Measurements from ENCODE around the gene SGPP1. TPM values are rescaled to one million over a fixed set of nuclear protein-coding genes. Genes with fewer than 3 reads are reported as not detected.
A peak's percentile ranks its signal among the peaks of the same experiment; 100 is the strongest.
"Not testable (repeated sequence)": the region's sequence is repeated elsewhere in the genome, so short reads cannot be mapped to it uniquely, and the experiment has no call there.

Gene SGPP1
- polyA plus RNA-seq, 1 donor: 29.1 TPM

GRCh38 chr14:63673886-63674497 lies 53.9 kb downstream of the SGPP1 start:
- no peak for DNase-seq

- DNase-seq: no peak
Observed at GRCh38 chr14:63673255-63673654, 54.6 kb downstream of the SGPP1 start.

GRCh38 chr14:63672417-63673180 lies 55.3 kb downstream of the SGPP1 start:
- DNase-seq: peak; percentile 62

DNA sequence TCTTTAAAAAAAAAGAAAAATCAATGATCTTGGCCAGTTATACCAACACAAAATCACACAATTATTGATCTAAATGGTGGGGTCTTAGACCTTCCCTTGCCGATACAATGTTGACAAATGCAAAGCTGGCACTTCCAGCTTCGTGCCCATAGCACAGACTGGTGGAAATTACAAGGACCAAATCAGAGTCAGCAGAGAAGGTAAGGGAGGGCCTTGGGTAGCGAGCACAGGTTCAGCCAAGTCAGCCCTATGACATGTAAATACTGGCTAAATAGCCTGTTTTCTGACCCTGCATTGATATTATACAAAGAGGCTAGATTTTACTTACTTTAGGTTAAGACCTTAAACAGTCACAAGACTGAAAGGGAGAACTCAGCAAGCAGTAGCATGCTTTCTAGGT lies 55.9 kb downstream of the SGPP1 start:
- DNase-seq: no peak

GRCh38 chr14:63670692-63671091 lies 57.2 kb downstream of the SGPP1 start:
- no peak for DNase-seq

GRCh38 chr14:63666335-63666734 lies 61.5 kb downstream of the SGPP1 start:
- DNase-seq: no peak

DNA sequence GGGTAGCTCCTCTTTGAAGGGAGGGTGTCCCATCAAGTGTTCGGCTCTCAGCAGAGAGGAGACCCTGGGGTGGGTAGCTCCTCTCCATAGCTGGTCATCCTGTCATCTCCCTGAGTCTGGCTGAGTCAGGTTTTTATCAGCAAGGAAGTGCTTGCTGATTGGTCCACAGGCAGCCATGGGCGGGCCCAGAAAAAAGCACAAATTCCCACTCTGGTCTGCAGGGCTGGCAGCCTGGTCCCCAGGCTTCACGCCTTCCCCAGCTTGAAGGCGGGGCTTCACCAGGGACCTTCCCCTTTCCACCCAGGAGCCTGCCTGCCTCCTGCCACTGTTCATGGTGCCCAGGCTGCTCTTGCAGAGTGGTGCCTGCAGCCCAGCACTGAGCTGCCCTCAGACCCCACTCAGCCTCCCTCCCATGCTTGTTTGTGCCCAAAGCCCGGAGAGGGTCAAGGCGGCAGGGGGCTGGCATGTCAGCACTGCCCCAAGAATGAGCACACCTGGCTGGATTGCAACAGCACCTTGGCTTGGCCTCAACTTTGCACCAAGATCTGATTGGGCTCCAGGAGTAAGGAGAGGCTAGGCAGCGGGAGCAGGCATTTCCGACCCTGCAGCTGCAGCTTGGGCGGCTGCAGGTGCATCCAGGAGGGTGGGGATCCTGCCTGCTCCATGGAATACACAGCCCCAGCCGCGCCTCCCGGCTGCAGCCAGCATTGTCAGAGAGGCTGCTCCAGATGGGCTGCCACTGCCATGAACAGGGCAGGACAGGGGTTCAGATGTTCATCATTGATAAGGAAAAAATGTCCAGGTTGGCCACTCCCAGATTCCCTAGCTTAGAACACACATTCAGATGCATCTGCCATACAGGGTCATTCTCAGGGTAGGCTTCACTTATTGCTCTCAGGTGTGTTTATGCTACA lies 64.2 kb downstream of the SGPP1 start:
- no peak for DNase-seq

GRCh38 chr14:63662776-63663175 lies 65.1 kb downstream of the SGPP1 start:
- DNase-seq: no peak

DNA sequence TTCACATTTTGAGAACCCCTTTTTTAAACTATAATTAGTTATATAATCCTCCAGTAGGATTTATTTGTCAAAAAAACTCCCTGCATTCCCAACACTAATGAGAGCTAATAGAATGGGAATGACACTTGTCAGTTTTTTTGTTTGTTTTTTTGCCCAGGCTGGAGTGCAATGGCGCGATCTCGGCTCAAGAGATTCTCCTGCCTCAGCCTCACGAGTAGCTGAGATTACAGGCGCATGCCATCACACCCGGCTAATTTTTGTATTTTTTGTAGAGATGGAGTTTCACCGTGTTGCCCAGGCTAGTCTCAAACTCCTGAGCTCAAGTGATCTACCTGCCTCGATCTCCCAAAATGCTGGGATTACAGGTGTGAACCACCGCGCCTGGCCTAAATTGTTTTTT lies 66.0 kb downstream of the SGPP1 start:
- not testable (repeated sequence) for DNase-seq

DNA sequence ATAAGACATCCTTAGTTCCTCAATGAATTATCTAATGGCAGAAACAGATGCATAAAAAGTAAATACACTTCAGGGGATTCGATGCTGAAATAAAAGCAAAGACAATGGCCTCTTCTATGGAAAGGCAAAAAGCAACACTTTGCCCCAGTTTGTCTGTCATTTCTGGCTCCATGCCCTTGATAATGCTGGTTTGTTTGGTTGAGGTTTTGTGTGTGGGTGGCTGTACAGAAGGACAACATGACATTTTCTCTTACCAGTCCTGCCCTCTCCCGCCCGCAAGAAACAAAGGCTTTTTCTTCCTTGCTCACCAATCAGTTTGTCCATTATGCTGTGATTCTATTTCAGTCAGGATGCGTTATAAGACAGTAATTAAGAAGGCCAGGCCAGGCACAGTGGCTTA lies 68.1 kb downstream of the SGPP1 start:
- no peak for DNase-seq

DNA sequence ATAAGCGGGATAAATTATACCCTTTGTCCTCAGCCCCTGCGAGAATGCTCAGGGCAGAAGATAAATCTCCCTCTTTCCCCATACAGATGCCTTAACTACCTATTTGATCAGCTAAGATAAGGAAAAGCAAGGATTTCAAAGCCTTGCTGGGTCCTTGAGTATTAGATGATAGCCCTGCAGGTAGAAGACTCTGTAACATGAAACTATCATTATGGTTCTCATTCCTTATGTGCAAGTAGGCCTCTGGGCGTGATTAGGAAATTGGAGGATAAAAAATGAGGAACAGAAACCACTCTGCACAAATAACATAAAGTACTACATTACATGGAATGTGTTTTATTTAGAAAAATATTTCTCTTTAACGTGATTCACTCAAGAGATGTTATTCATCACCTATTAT lies 71.7 kb downstream of the SGPP1 start:
- no peak for DNase-seq

DNA sequence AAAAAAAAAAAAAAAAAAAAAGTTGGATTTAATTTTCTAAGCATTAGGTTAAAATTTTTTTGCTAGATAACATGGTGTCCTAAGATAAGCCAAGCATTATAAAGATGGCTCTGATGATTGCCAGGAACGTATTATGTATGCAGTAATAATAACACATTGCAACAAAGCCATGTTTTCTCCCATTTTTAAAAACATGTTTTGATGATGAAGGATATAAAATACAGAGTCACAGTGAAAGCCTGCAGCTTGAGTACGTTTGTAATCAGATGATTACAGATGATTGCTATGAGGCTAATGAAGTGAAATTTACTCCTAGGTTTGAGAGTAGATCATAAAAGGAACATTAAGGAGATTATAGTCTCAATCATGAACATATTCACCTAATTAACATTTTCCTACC lies 72.9 kb downstream of the SGPP1 start:
- DNase-seq: no peak

DNA sequence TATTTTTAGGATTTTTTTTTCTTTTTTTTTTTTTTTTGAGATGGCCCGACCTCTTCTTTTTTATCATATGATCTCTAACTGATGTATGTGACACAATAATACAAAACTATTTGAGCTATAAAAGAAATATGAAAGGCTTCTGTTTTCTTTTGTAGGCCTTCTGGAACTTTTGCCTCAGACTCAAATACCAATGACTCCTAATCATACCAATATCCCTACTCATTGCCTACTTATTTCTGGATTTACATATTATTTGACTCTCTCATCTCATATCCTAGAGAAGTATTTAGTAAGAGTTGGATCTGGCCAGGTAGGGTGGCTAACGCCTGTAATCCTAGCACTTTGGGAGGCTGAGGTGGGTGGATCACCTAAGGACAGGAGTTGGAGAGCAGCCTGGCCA lies 73.5 kb downstream of the SGPP1 start:
- no peak for DNase-seq

DNA sequence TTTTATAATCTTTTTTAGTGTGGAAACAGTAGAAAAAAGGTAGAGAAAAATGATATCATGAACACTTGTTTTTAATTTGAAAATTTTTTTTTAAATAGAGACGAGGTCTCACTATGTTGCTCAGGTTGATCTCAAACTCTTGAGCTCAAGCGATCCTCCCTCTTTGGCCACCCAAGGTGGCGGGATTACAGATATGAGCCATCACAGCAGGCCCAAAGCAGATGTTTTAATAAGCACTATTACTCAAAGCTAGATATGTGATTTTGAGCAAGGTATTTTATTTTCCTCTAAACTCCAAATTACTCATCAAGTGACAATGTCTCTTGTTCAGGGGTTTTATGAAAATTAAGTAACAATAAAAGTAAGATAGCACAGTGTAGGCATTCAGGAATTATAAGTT lies 75.5 kb downstream of the SGPP1 start:
- DNase-seq: no peak

GRCh38 chr14:63650256-63650952 lies 77.5 kb downstream of the SGPP1 start:
- no peak for DNase-seq

GRCh38 chr14:63647696-63648410 lies 80.0 kb downstream of the SGPP1 start:
- DNase-seq: no peak

DNA sequence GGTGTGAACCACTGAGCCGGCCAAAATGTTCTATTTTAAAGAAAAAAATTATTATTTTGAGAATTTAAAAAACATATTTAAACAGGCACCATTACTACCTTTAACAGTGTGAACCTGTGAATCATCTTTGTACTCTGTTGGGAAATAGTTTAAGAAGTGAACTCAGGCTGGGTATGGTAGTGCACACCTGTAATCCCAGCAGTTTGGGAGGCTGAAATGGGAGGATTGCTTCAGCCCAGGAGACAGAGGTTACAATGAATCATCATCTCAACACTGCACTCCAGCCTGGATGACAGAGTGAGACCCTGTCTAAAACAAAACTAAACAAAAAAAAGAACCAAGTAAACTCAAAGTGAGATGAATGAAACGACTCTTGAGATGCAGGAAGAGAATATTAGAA lies 83.1 kb downstream of the SGPP1 start:
- DNase-seq: no peak

DNA sequence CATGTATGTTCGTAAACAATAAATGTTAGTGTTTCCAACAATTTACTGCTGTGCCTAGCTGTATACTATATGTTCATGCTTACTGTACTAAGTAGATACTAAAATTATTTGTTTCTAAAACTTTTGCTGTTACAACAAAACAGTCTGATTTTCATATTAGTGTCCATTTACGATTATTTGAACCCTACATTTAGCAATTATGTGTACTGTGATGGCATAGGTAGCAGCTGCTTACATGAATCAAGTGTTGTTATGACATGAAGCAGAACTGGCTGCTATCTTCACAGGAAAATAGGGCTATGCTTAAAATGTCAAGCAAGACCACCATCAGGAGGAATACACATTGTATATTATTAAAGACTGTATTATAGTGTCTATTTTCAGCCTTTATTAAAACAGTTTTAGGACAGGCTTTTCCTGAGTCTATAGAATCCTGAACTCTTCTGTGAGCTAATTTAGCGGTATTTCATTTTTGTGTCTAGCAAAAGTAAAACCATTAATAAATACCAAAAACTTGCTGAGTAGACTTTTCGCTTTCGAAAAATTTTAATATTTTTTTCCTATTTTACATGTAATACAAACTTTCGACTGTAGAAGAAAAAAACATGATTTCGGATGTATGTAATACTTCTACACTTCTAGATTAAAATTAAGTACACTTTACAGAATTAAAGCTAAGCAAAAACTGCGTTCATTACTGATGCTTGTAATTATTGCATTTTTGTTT lies 85.0 kb downstream of the SGPP1 start:
- DNase-seq: no peak

DNA sequence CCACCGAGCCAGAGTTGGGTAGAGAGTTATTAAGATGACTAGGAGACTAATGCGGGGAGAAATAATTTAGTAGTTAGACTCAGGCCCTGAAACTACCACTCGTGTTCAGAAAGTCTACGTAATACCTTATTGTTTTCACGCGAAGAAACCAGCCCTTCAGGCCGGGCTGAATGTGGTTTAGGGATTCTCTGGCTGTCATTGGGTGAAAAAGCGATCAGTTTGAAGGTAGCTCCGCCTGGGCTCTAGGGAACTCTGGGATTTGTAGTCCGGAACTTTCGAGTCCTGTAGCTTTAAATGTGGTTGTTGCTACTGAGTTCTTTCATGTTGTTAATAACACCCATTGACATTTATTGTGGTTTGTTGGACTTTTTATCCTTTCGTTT lies 85.6 kb downstream of the SGPP1 start:
- DNase-seq: peak; percentile 97

- peak; percentile 98 for DNase-seq
Observed at GRCh38 chr14:63641473-63642228, 86.2 kb downstream of the SGPP1 start, which contains the start of gene WDR89. Gene WDR89, minus strand, starts transcription at chr14:63641871. Its CDS starts 41,929 bp downstream, at chr14:63599942.

Measured in left kidney (tissue), 2 donors.